HG02623 (cell line): Measurements from ENCODE around the gene PLA2G2D.
"Not testable (repeated sequence)": the region's sequence is repeated elsewhere in the genome, so short reads cannot be mapped to it uniquely, and the experiment has no call there.

Experiments used
- ATAC-seq: cut with Tn5 transposase; IDR thresholded peaks from one replicate; pipeline ENCODE4 v1.9.1; 2021; ENCODE audit warnings: moderate library complexity; ENCODE audit not compliant: unreplicated experiment

The PLA2G2D gene

GRCh38 chr1:20143318-20143717 lies 24.0 kb upstream of the PLA2G2D start:
- ATAC-seq = no peak

GRCh38 chr1:20142001-20142710 lies 22.8 kb upstream of the PLA2G2D start:
- no peak for ATAC-seq

- ATAC-seq = no peak
Observed at GRCh38 chr1:20141466-20141865, 22.1 kb upstream of the PLA2G2D start.

- ATAC-seq = no peak
Observed at GRCh38 chr1:20141001-20141400, 21.7 kb upstream of the PLA2G2D start.

GRCh38 chr1:20139776-20140612 lies 20.7 kb upstream of the PLA2G2D start:
- ATAC-seq = no peak

- no peak for ATAC-seq
Observed at GRCh38 chr1:20138961-20139550, 19.7 kb upstream of the PLA2G2D start, which contains the start of gene PLA2G2F. TSS of gene PLA2G2F (plus strand) at chr1:20139323. CDS start at chr1:20139428, 105 bp downstream.

GRCh38 chr1:20138346-20138745 lies 19.0 kb upstream of the PLA2G2D start:
- ATAC-seq = no peak

GRCh38 chr1:20137604-20138003 lies 18.3 kb upstream of the PLA2G2D start:
- ATAC-seq = no peak

GRCh38 chr1:20137055-20137454 lies 17.7 kb upstream of the PLA2G2D start:
- no peak for ATAC-seq

GRCh38 chr1:20136249-20136648 lies 16.9 kb upstream of the PLA2G2D start:
- ATAC-seq = no peak

GRCh38 chr1:20134995-20135394 lies 15.7 kb upstream of the PLA2G2D start:
- no peak for ATAC-seq

GRCh38 chr1:20130518-20130917 lies 11.2 kb upstream of the PLA2G2D start:
- not testable (repeated sequence) for ATAC-seq

- no peak for ATAC-seq
Observed at GRCh38 chr1:20126806-20127440, 7.6 kb upstream of the PLA2G2D start.

- no peak for ATAC-seq
Observed at GRCh38 chr1:20126041-20126805, 6.9 kb upstream of the PLA2G2D start.

GRCh38 chr1:20125100-20125499 lies 5.8 kb upstream of the PLA2G2D start:
- no peak for ATAC-seq

- no peak for ATAC-seq
Observed at GRCh38 chr1:20124456-20125057, 5.2 kb upstream of the PLA2G2D start.

- no peak for ATAC-seq
Observed at GRCh38 chr1:20123722-20124455, 4.6 kb upstream of the PLA2G2D start.

GRCh38 chr1:20120796-20121195 lies 1.5 kb upstream of the PLA2G2D start:
- no peak for ATAC-seq

GRCh38 chr1:20117236-20117635 lies 2.1 kb downstream of the PLA2G2D start:
- ATAC-seq = no peak
